Measurements from ENCODE around the gene VTCN1. TPM values are rescaled to one million over a fixed set of nuclear protein-coding genes. Genes with fewer than 3 reads are reported as not detected.
"Not testable (repeated sequence)": the region's sequence is repeated elsewhere in the genome, so short reads cannot be mapped to it uniquely, and the experiment has no call there.

Gene VTCN1
- polyA plus RNA-seq, 3 donors: 13.3 TPM; not detected in 2

GRCh38 chr1:117173691-117174090, 37.0 kb downstream of the VTCN1 start:
- no peak overlapping the region for H3K27ac ChIP-seq (ENCODE audit: low read depth, low read length)

GRCh38 chr1:117173006-117173405, 37.7 kb downstream of the VTCN1 start:
- no peak overlapping the region for H3K27ac ChIP-seq (ENCODE audit: low read depth, low read length)
- 95 to 98% (median 97%) methylated on average over 10 of the region's 10 CpGs for WGBS, 3 donors

More at GRCh38 chr1:117173691-117174090, 37.0 kb downstream of the VTCN1 start:
- 50 to 71% (median 63%) methylated on average over 6 of the region's 6 CpGs for WGBS, 3 donors

GRCh38 chr1:117171900-117172511, 38.7 kb downstream of the VTCN1 start:
- no peak overlapping the region for H3K27ac ChIP-seq (ENCODE audit: low read depth, low read length)
- 35 to 85% (median 84%) methylated on average over 18 of the region's 18 CpGs for WGBS, 3 donors

- H3K27ac ChIP-seq (ENCODE audit: low read depth, low read length): no peak overlapping the region
- 69 to 84% (median 77%) methylated on average over 4 of the region's 4 CpGs for WGBS, 3 donors
Measured at GRCh38 chr1:117169871-117170596, 40.7 kb downstream of the VTCN1 start.

- H3K27ac ChIP-seq (ENCODE audit: low read depth, low read length): no peak overlapping the region
Measured at GRCh38 chr1:117167402-117167801, 43.3 kb downstream of the VTCN1 start.

GRCh38 chr1:117166076-117166475, 44.7 kb downstream of the VTCN1 start:
- no peak overlapping the region for H3K27ac ChIP-seq (ENCODE audit: low read depth, low read length)
- WGBS, 3 donors: 71 to 95% (median 95%) methylated on average over 2 of the region's 2 CpGs

- WGBS, 3 donors: 66 to 85% (median 76%) methylated on average over 4 of the region's 4 CpGs
- no peak overlapping the region for H3K27ac ChIP-seq (ENCODE audit: low read depth, low read length)
Measured at GRCh38 chr1:117164209-117164608, 46.5 kb downstream of the VTCN1 start.

- 66 to 90% (median 89%) methylated on average over 6 of the region's 6 CpGs for WGBS, 3 donors
- H3K27ac ChIP-seq (ENCODE audit: low read depth, low read length): no peak overlapping the region
Measured at GRCh38 chr1:117162816-117163215, 47.9 kb downstream of the VTCN1 start.

- 27 to 80% (median 80%) methylated on average over 1 of the region's 1 CpG for WGBS, 3 donors
- H3K27ac ChIP-seq (ENCODE audit: low read depth, low read length): no peak overlapping the region
Measured at GRCh38 chr1:117161887-117162286, 48.8 kb downstream of the VTCN1 start.

- not testable (repeated sequence) for H3K27ac ChIP-seq (ENCODE audit: low read depth, low read length)
- 88 to 95% (median 88%) methylated on average over 5 of the region's 5 CpGs for WGBS, 3 donors
Measured at GRCh38 chr1:117151305-117151704, 59.4 kb downstream of the VTCN1 start.

GRCh38 chr1:117150316-117150715, 60.4 kb downstream of the VTCN1 start:
- no peak overlapping the region for H3K27ac ChIP-seq (ENCODE audit: low read depth, low read length)
- WGBS, 3 donors: 66 to 83% (median 70%) methylated on average over 2 of the region's 2 CpGs

GRCh38 chr1:117147856-117148588, 62.7 kb downstream of the VTCN1 start:
- H3K27ac ChIP-seq (ENCODE audit: low read depth, low read length): no peak overlapping the region
- WGBS, 3 donors: 80 to 89% (median 88%) methylated on average over 5 of the region's 5 CpGs

GRCh38 chr1:117147341-117147831, 63.3 kb downstream of the VTCN1 start:
- H3K27ac ChIP-seq (ENCODE audit: low read depth, low read length): no peak overlapping the region
- WGBS, 3 donors: 69 to 76% (median 71%) methylated on average over 4 of the region's 4 CpGs

GRCh38 chr1:117146575-117147340, 64.0 kb downstream of the VTCN1 start:
- no peak overlapping the region for H3K27ac ChIP-seq (ENCODE audit: low read depth, low read length)

GRCh38 chr1:117146072-117146471, 64.7 kb downstream of the VTCN1 start:
- H3K27ac ChIP-seq (ENCODE audit: low read depth, low read length): no peak overlapping the region
- 81 to 93% (median 83%) methylated on average over 2 of the region's 2 CpGs for WGBS, 3 donors

More at GRCh38 chr1:117146575-117147340, 64.0 kb downstream of the VTCN1 start:
- WGBS, 3 donors: 61 to 78% (median 67%) methylated on average over 8 of the region's 8 CpGs

GRCh38 chr1:117143871-117144270, 66.9 kb downstream of the VTCN1 start:
- H3K27ac ChIP-seq (ENCODE audit: low read depth, low read length): no peak overlapping the region
- WGBS, 3 donors: 79 to 85% (median 85%) methylated on average over 3 of the region's 3 CpGs

- H3K27ac ChIP-seq (ENCODE audit: low read depth, low read length): no peak overlapping the region
Measured at GRCh38 chr1:117143172-117143571, 67.6 kb downstream of the VTCN1 start.

GRCh38 chr1:117142200-117142599, 68.5 kb downstream of the VTCN1 start:
- H3K27ac ChIP-seq (ENCODE audit: low read depth, low read length): no peak overlapping the region
- WGBS, 3 donors: 79 to 92% (median 80%) methylated on average over 2 of the region's 2 CpGs

GRCh38 chr1:117138561-117138960, 72.2 kb downstream of the VTCN1 start:
- 87 to 95% (median 88%) methylated on average over 1 of the region's 1 CpG for WGBS, 3 donors
- no peak overlapping the region for H3K27ac ChIP-seq (ENCODE audit: low read depth, low read length)

Data from adipose tissue (tissue), 3 donors.